PC-3 (cell line): ENCODE measurements around the gene TYK2. TPM values are rescaled to one million over a fixed set of nuclear protein-coding genes. Genes with fewer than 3 reads are reported as not detected.
"Not testable (repeated sequence)": the region's sequence is repeated elsewhere in the genome, so short reads cannot be mapped to it uniquely, and the experiment has no call there.

Experiments used
- ATAC-seq: fragments of 200-7000 bp; cut with Tn5 transposase; 2 replicates; pipeline ENCODE4 v1.9.1; 2020; ENCODE audit warnings: mild to moderate bottlenecking, moderate library complexity
- BruUV-seq: library from RNA; stranded (reverse); fragments of 400-500 nt; replicated peaks from 2 replicates; lab custom pipeline; 2021; lab: Mats Ljungman, UMichigan
- CTCF ChIA-PET: fragments of 300-600 bp; sonication (Branson Sonifier 250); formaldehyde crosslinking; loops from one replicate; lab custom pipeline; 2022; ENCODE audit warnings: antibody characterized with exemption; lab: Charles Lee
- POLR2A ChIA-PET: fragments of 300-600 bp; sonication (Branson Sonifier 250); formaldehyde crosslinking; loops from one replicate; lab custom pipeline; 2022; ENCODE audit warnings: antibody characterized with exemption; ENCODE audit not compliant: unreplicated experiment; lab: Charles Lee
- DNase-seq: peaks from one replicate; pipeline ENCODE4 v3.0.0-alpha.2; 2015
- H2AFZ ChIP-seq: fragments of 300-600 bp; sonication (generic); 2 replicates; pipeline ENCODE4 v1.6.0; 2016; ENCODE audit warnings: antibody characterized with exemption, low read length
- H3F3A ChIP-seq: fragments of 300-600 bp; sonication (generic); one replicate; pipeline ENCODE4 v1.6.0; 2017; ENCODE audit warnings: antibody characterized with exemption, low read length, control low read depth, mild to moderate bottlenecking; ENCODE audit not compliant: unreplicated experiment
- H3K27ac ChIP-seq: fragments of 300-600 bp; sonication (generic); 2 replicates; pipeline ENCODE4 v1.5.1; 2016; ENCODE audit warnings: mild to moderate bottlenecking, low read length
- H3K27me3 ChIP-seq: fragments of 300-600 bp; sonication (generic); 2 replicates; pipeline ENCODE4 v1.6.1; 2016; ENCODE audit warnings: low read length, mixed read lengths
- H3K36me3 ChIP-seq: fragments of 300-600 bp; sonication (generic); 2 replicates; pipeline ENCODE4 v1.6.1; 2016; ENCODE audit warnings: low read depth, mixed run types, low read length, mixed read lengths
- H3K4me1 ChIP-seq: fragments of 300-600 bp; sonication (generic); 2 replicates; pipeline ENCODE4 v1.5.1; 2016; ENCODE audit warnings: low read length; ENCODE audit not compliant: insufficient read depth
- H3K4me2 ChIP-seq: fragments of 300-600 bp; sonication (generic); 2 replicates; pipeline ENCODE4 v1.6.0; 2016; ENCODE audit warnings: low read length
- H3K4me3 ChIP-seq: fragments of 300-600 bp; sonication (generic); 2 replicates; pipeline ENCODE4 v1.5.1; 2016; ENCODE audit warnings: mild to moderate bottlenecking, low read length, mixed read lengths
- H3K79me2 ChIP-seq: fragments of 300-600 bp; sonication (generic); 2 replicates; pipeline ENCODE4 v1.6.1; 2017; ENCODE audit warnings: low read length, mixed read lengths
- H3K9ac ChIP-seq: fragments of 300-600 bp; sonication (generic); 2 replicates; pipeline ENCODE4 v1.6.0; 2016; ENCODE audit warnings: mild to moderate bottlenecking, low read length
- H3K9me2 ChIP-seq: fragments of 300-600 bp; sonication (generic); replicated peaks from 2 replicates; pipeline ENCODE4 v1.6.1; 2016; ENCODE audit warnings: mixed run types, low read length, mixed read lengths
- H3K9me3 ChIP-seq: fragments of 300-600 bp; sonication (generic); 2 replicates; pipeline ENCODE4 v1.6.1; 2016; ENCODE audit warnings: low read length, mixed read lengths
- H4K20me1 ChIP-seq: fragments of 300-600 bp; sonication (generic); 2 replicates; pipeline ENCODE4 v1.6.1; 2016; ENCODE audit warnings: low read length, mixed read lengths
- EZH2 ChIP-seq: fragments of 300-600 bp; sonication (generic); IDR thresholded peaks from one replicate; pipeline ENCODE4 v1.6.1; 2017; ENCODE audit warnings: antibody characterized with exemption, mild to moderate bottlenecking, low read length; ENCODE audit not compliant: unreplicated experiment
- EZH2phosphoT487 ChIP-seq: fragments of 300-600 bp; sonication (generic); IDR thresholded peaks from 2 replicates; pipeline ENCODE4 v1.6.1; 2018; ENCODE audit warnings: mild to moderate bottlenecking, antibody characterized with exemption, low read length, borderline replicate concordance
- intact Hi-C: fragments of 100-400 bp; cut with micrococcal nuclease; formaldehyde crosslinking; loops from 2 replicates; pipeline ENCODE4 v1.9.0; 2023
- total RNA-seq: library from RNA; depleted of rRNA; stranded (reverse); fragments of >200 nt; gene quantifications from 2 replicates; pipeline ENCODE4 v1.2.3, GENCODE V29; 2014
- TF ChIP-seq, protein P1 (sequence below): fragments of 300-600 bp; sonication (generic); conservative IDR thresholded peaks from 2 replicates; pipeline ENCODE4 v1.5.1; 2017; ENCODE audit warnings: antibody characterized with exemption, low read depth, mild to moderate bottlenecking, low read length

TYK2 gene
- total RNA-seq, 1 experiment from 2014 or later = 177 TPM

DNA sequence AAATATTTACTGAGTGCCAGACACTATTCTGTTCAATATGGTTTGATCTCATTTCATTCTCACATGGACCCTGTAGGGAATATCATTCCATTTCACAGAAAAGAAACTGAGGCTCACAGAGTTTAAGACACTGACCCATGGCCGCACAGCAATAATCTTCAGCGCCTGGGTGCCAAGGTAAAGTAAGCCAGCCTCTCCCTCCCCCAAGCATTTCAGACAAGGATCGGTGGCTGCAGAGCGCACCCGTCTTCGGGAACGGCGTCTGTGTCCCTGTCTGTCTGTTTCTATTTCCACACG is 35.7 kb upstream of the TYK2 start:
- BruUV-seq = no TSS peak
- intact Hi-C loops = no loop called here
- ATAC-seq = no peak; the same call in 1 of the 2 replicates

DNA sequence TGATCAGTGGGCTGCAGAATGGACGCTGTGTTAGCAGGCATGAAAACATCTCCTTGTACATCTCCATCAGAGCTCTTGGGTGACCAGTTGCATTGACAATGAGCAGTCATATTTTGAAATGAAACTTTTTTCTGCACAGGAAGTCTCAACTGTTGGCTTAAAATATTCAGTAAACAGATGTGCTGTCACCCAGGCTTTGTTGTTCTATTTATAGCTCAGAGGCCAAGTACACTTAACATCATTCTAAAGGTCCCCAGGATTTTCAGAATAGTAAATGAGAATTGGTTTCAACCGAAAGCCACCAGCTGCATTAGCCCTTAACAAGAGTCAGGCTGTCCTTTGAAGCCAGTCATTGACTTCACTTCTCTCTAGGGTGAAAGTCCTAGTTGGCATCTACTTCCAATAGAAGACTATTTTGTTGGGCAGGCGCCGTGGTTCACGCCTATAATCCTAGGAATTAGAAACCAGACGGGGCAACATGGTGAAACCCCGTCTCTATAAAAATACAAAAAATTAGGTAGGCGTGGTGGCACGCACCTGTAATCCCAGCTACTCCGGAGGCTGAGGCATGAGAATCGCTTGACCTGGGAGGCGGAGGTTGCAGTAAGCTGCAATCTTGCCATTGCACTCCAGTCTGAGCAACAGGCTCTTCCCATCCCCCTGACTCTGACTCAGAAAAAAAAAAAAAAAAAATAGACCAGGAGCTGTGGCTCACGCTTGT is 32.0 kb upstream of the TYK2 start:
- H3K4me1 ChIP-seq = peaks cover 6% of the 10 kb centered on the region; the same call in 1 of the 2 replicates
- no peak overlapping the region for H3K9ac ChIP-seq
- no peaks in the 10 kb centered on the region for H3K9me2 ChIP-seq
- ChIA-PET CTCF (interaction anchor here (1.1 kb wide), 1 partner anchor 9 kb away, joined by 9 read pairs; the partner anchor contains the start of gene CDC37), POLR2A (no interaction called here)
- H3K79me2 ChIP-seq = no peaks in the 10 kb centered on the region
- no peaks in the 10 kb centered on the region for H3K36me3 ChIP-seq
- no peak overlapping the region for H3K27ac ChIP-seq
- no peak overlapping the region for H3K4me2 ChIP-seq
- H3K9me3 ChIP-seq = no peaks in the 10 kb centered on the region
- H3F3A ChIP-seq = no peaks in the 10 kb centered on the region
- intact Hi-C loops = no loop called here
- no peak overlapping the region for H3K4me3 ChIP-seq
- no peak for DNase-seq
- H2AFZ ChIP-seq = no peak overlapping the region
- ATAC-seq = no peak
- TF ChIP-seq EZH2 (no peak), EZH2phosphoT487 (no peak)
- TF ChIP-seq, protein P1, sequence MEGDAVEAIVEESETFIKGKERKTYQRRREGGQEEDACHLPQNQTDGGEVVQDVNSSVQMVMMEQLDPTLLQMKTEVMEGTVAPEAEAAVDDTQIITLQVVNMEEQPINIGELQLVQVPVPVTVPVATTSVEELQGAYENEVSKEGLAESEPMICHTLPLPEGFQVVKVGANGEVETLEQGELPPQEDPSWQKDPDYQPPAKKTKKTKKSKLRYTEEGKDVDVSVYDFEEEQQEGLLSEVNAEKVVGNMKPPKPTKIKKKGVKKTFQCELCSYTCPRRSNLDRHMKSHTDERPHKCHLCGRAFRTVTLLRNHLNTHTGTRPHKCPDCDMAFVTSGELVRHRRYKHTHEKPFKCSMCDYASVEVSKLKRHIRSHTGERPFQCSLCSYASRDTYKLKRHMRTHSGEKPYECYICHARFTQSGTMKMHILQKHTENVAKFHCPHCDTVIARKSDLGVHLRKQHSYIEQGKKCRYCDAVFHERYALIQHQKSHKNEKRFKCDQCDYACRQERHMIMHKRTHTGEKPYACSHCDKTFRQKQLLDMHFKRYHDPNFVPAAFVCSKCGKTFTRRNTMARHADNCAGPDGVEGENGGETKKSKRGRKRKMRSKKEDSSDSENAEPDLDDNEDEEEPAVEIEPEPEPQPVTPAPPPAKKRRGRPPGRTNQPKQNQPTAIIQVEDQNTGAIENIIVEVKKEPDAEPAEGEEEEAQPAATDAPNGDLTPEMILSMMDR = no peak
- BruUV-seq = no TSS peak
- no peaks in the 10 kb centered on the region for H4K20me1 ChIP-seq
- H3K27me3 ChIP-seq = peaks cover 5% of the 10 kb centered on the region

More for the DNA sequence above, 35.7 kb upstream of the TYK2 start:
- Histone ChIP-seq H3K27me3 (peaks cover 39% of the 10 kb centered on the region), H3K4me1 (peaks cover 28% of the 10 kb centered on the region), H3F3A (no peaks in the 10 kb centered on the region), H4K20me1 (no peaks in the 10 kb centered on the region), H3K9me2 (no peaks in the 10 kb centered on the region), H3K9ac (peak overlapping the region; percentile 57), H3K79me2 (no peaks in the 10 kb centered on the region), H3K4me2 (peak overlapping the region; percentile 94), H3K9me3 (no peaks in the 10 kb centered on the region), H2AFZ (peak overlapping the region; percentile 99), H3K27ac (no peak overlapping the region), H3K4me3 (peak overlapping the region; percentile 72), H3K36me3 (no peaks in the 10 kb centered on the region)
- no peak for TF ChIP-seq EZH2phosphoT487
- TF ChIP-seq, protein P1 = no peak
- TF ChIP-seq EZH2 = no peak
- no peak for DNase-seq
- ChIA-PET POLR2A (no interaction called here), CTCF (interaction anchor here (0.6 to 1.1 kb wide), 4 partner anchors 15 to 186 kb away, joined by 3 to 5 read pairs (median 3); no protein-coding TSS in a partner anchor)

DNA sequence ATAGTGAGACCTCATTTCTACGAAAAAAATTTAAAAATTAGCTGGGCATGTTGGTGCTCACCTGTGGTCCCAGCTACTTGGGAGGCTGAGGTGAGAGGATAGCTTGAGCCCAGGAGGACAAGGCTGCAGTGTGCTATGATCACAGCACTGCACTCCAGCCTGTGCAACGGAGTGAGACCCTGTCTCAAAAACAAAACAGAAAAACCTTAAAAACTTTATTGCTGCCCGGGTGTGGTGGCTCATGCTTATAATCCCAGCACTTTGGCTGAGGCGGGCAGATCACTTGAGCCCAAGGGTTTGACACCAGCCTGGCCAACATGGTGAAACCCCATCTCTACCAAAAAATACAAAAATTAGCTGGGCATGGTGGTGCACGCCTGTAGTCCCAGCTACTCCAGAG is 30.9 kb upstream of the TYK2 start:
- CTCF ChIA-PET = not testable (repeated sequence)

More for the DNA sequence above, 30.9 kb upstream of the TYK2 start:
- H3K27ac ChIP-seq, H2AFZ ChIP-seq, H3K36me3 ChIP-seq, H3K9me2 ChIP-seq, H3K27me3 ChIP-seq, POLR2A ChIA-PET, DNase-seq, H3K4me3 ChIP-seq, H3K79me2 ChIP-seq, H3K9me3 ChIP-seq, intact Hi-C loops, H3K9ac ChIP-seq, H3K4me2 ChIP-seq, H4K20me1 ChIP-seq, H3F3A ChIP-seq, H3K4me1 ChIP-seq, BruUV-seq, ATAC-seq: not testable (repeated sequence)
